ENCODE measurements around the gene SCRG1.

The SCRG1 gene

GRCh38 chr4:173367285-173367684, 31.6 kb downstream of the SCRG1 start:
- TF ChIP-seq, protein P1, sequence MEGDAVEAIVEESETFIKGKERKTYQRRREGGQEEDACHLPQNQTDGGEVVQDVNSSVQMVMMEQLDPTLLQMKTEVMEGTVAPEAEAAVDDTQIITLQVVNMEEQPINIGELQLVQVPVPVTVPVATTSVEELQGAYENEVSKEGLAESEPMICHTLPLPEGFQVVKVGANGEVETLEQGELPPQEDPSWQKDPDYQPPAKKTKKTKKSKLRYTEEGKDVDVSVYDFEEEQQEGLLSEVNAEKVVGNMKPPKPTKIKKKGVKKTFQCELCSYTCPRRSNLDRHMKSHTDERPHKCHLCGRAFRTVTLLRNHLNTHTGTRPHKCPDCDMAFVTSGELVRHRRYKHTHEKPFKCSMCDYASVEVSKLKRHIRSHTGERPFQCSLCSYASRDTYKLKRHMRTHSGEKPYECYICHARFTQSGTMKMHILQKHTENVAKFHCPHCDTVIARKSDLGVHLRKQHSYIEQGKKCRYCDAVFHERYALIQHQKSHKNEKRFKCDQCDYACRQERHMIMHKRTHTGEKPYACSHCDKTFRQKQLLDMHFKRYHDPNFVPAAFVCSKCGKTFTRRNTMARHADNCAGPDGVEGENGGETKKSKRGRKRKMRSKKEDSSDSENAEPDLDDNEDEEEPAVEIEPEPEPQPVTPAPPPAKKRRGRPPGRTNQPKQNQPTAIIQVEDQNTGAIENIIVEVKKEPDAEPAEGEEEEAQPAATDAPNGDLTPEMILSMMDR (IDR thresholded peaks at IDR 0.05; ENCODE audit: insufficient read depth, low read length, missing control alignments): no peak
- ChIA-PET POLR2A (interaction anchor here (1.0 to 1.2 kb wide), 2 partner anchors 21 to 33 kb away, joined by 3 to 5 read pairs; partner anchors contain the start of gene HMGB2), CTCF (interaction anchor here (0.8 to 1.4 kb wide), 3 partner anchors 8 to 55 kb away, joined by 3 to 7 read pairs (median 5); no protein-coding TSS in a partner anchor)
- no peak overlapping the region for H3K4me3 ChIP-seq (ENCODE audit: low read depth, low read length)
- no peak for DNase-seq (ENCODE audit: low read depth, low spot score)

DNA sequence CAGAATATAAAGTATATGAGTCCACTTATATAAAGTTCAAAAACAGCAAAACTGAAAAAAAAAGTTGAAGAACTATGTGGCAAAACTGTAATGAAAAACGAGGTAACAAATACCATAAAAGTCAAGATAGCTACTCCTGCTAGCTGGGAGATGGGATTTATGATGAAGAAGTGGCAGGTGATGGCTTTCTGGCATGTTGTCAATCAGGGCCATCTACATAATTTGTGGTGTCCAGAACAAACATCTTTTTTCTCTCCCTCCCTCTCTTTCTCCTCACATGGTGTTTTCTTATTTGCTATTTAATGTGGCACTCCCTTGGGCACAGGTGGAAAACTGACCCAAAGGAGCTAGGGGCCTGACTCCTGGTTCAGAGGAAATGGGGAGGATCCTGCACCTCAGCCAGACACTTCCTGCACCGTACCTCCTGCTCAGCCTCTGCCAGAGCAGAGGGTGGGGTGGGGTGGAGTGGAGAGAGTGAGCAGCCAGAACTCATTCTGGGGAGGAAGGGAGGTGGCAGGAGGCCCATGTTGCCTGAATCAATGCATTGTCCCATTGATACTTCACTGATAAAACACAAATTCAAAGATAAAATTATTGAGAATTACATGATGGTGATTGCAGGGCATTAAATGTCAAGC, 33.4 kb downstream of the SCRG1 start:
- CTCF ChIA-PET: interaction anchor here (0.6 to 0.7 kb wide), 3 partner anchors 37 to 53 kb away, joined by 3 read pairs; no protein-coding TSS in a partner anchor
- DNase-seq (ENCODE audit: low read depth, low spot score): no peak
- no peak overlapping the region for H3K4me3 ChIP-seq (ENCODE audit: low read depth, low read length)
- POLR2A ChIA-PET: no interaction called here
- TF ChIP-seq, protein P1 (IDR thresholded peaks at IDR 0.05; ENCODE audit: insufficient read depth, low read length, missing control alignments): no peak

- DNase-seq (ENCODE audit: low read depth, low spot score): no peak
- CTCF ChIA-PET: interaction anchor here (7.8 kb wide), 1 partner anchor 43 kb away, joined by 67 read pairs; no protein-coding TSS in a partner anchor
- POLR2A ChIA-PET: no interaction called here
- no peak overlapping the region for H3K4me3 ChIP-seq (ENCODE audit: low read depth, low read length)
- TF ChIP-seq, protein P1 (IDR thresholded peaks at IDR 0.05; ENCODE audit: insufficient read depth, low read length, missing control alignments): no peak
Observed at GRCh38 chr4:173362666-173363065, 36.2 kb downstream of the SCRG1 start.

DNA sequence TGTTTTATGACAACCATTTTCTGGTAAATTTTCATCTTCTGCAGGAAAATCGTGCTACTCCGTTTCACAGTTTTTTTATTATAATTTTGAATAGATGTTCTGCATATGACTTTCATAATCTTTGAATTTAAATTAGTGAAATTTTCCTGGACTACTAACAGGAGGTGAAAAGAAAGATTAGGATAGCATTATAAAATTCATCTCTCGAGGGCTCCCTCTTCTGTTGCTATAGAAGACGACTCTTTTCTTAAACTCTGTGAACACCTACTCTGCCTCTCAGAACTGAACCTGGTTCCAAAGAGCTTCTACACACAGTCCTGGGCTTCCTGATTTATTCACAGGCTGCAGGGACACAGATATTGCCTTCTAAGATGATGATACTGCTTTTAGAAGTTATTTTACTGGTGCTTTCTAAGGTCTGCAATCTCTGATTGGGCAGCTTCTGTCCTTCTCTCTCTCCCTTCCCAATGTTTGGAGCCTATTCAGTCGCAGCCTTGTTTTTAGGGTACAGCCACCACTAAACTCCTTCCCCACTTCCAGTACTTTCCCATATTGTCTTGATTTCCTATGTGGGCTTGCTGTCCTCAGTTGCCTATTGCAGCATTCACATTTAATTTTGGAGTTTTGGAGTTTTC, 38.2 kb downstream of the SCRG1 start:
- no peak overlapping the region for H3K4me3 ChIP-seq (ENCODE audit: low read depth, low read length)
- no peak for DNase-seq (ENCODE audit: low read depth, low spot score)
- ChIA-PET POLR2A (no interaction called here), CTCF (interaction anchor here (0.5 to 7.8 kb wide), 21 partner anchors 9 to 338 kb away, joined by 3 to 67 read pairs (median 4); no protein-coding TSS in a partner anchor)
- TF ChIP-seq, protein P1 (IDR thresholded peaks at IDR 0.05; ENCODE audit: insufficient read depth, low read length, missing control alignments): peak; percentile 26

GRCh38 chr4:173357939-173358338, 41.0 kb downstream of the SCRG1 start:
- CTCF ChIA-PET: interaction anchor here (0.8 to 7.8 kb wide), 5 partner anchors 10 to 61 kb away, joined by 3 to 67 read pairs (median 5); no protein-coding TSS in a partner anchor
- TF ChIP-seq, protein P1 (IDR thresholded peaks at IDR 0.05; ENCODE audit: insufficient read depth, low read length, missing control alignments): no peak
- H3K4me3 ChIP-seq (ENCODE audit: low read depth, low read length): no peak overlapping the region
- POLR2A ChIA-PET: interaction anchor here (1.2 kb wide), 1 partner anchor 23 kb away, joined by 6 read pairs; the partner anchor contains the start of gene HMGB2
- no peak for DNase-seq (ENCODE audit: low read depth, low spot score)

- ChIA-PET CTCF (interaction anchor here (0.9 to 2.7 kb wide), 4 partner anchors 9 to 28 kb away, joined by 3 to 20 read pairs (median 4); no protein-coding TSS in a partner anchor), POLR2A (interaction anchor here (2.6 kb wide), 1 partner anchor 13 kb away, joined by 22 read pairs; the partner anchor contains the start of gene HMGB2)
- DNase-seq (ENCODE audit: low read depth, low spot score): no peak
- TF ChIP-seq, protein P1 (IDR thresholded peaks at IDR 0.05; ENCODE audit: insufficient read depth, low read length, missing control alignments): no peak
- no peak overlapping the region for H3K4me3 ChIP-seq (ENCODE audit: low read depth, low read length)
Observed at GRCh38 chr4:173347467-173347866, 51.4 kb downstream of the SCRG1 start.

Measured in AG04449 (cell line).